H9 (cell line): Measurements from ENCODE around the gene LRP1B. TPM values are rescaled to one million over a fixed set of nuclear protein-coding genes. Genes with fewer than 3 reads are reported as not detected.

Experiments
- DNase-seq: peaks from one replicate; pipeline ENCODE4 v3.0.0-alpha.2; 2017
- H2AFZ ChIP-seq: one replicate; pipeline ENCODE4 v1.6.1; 2013; ENCODE audit warnings: mild to moderate bottlenecking, low read length, control low read depth, moderate library complexity
- H2AK5ac ChIP-seq: 2 replicates; pipeline ENCODE4 v1.6.1; 2013; ENCODE audit warnings: low read length, control low read depth, mixed read lengths; ENCODE audit not compliant: insufficient read length
- H2BK120ac ChIP-seq: one replicate; pipeline ENCODE4 v1.6.1; 2013; ENCODE audit warnings: low read depth, mild to moderate bottlenecking, low read length, control low read depth, inconsistent platforms; ENCODE audit not compliant: poor library complexity, severe bottlenecking
- H2BK12ac ChIP-seq: 2 replicates; pipeline ENCODE4 v1.6.1; 2013; ENCODE audit warnings: low read length, control low read depth, mixed read lengths, low read depth; ENCODE audit not compliant: insufficient read length
- H2BK15ac ChIP-seq: 2 replicates; pipeline ENCODE4 v1.6.1; 2013; ENCODE audit warnings: low read depth, low read length, control low read depth
- H2BK20ac ChIP-seq: one replicate; pipeline ENCODE4 v1.6.1; 2013; ENCODE audit warnings: low read depth, mild to moderate bottlenecking, low read length, control low read depth, inconsistent platforms; ENCODE audit not compliant: poor library complexity, severe bottlenecking
- H2BK5ac ChIP-seq: 2 replicates; pipeline ENCODE4 v1.6.1; 2013; ENCODE audit warnings: low read length, control low read depth, mixed read lengths; ENCODE audit not compliant: insufficient read length
- H3K14ac ChIP-seq: 2 replicates; pipeline ENCODE4 v1.6.1; 2013; ENCODE audit warnings: low read length, control low read depth; ENCODE audit not compliant: insufficient read depth
- H3K18ac ChIP-seq: 2 replicates; pipeline ENCODE4 v1.6.1; 2013; ENCODE audit warnings: low read depth, mild to moderate bottlenecking, mixed read lengths, low read length, control low read depth; ENCODE audit not compliant: insufficient read length
- H3K23ac ChIP-seq: 2 replicates; pipeline ENCODE4 v1.6.1; 2013; ENCODE audit warnings: low read length, control low read depth, mixed read lengths, low read depth; ENCODE audit not compliant: insufficient read length
- H3K23me2 ChIP-seq: 2 replicates; pipeline ENCODE4 v1.6.1; 2013; ENCODE audit warnings: low read depth, mild to moderate bottlenecking, mixed read lengths, low read length, control low read depth; ENCODE audit not compliant: insufficient read length, poor library complexity, severe bottlenecking
- H3K27ac ChIP-seq: 2 replicates; pipeline ENCODE4 v1.5.1; 2013; ENCODE audit warnings: low read length, control low read depth, mixed read lengths, low read depth; ENCODE audit not compliant: insufficient read length
- H3K27me3 ChIP-seq: 2 replicates; pipeline ENCODE4 v1.6.1; 2013; ENCODE audit warnings: low read length, control low read depth, inconsistent platforms; ENCODE audit not compliant: insufficient read depth
- H3K4ac ChIP-seq: 2 replicates; pipeline ENCODE4 v1.6.1; 2013; ENCODE audit warnings: low read depth, mild to moderate bottlenecking, control low read depth, inconsistent platforms, low read length, moderate library complexity
- H3K4me1 ChIP-seq: 2 replicates; pipeline ENCODE4 v1.6.1; 2013; ENCODE audit warnings: low read length, control low read depth, inconsistent platforms; ENCODE audit not compliant: insufficient read depth
- H3K4me2 ChIP-seq: 2 replicates; pipeline ENCODE4 v1.6.1; 2013; ENCODE audit warnings: low read length, control low read depth, mixed read lengths; ENCODE audit not compliant: insufficient read length, insufficient read depth
- H3K56ac ChIP-seq: 2 replicates; pipeline ENCODE4 v1.6.1; 2013; ENCODE audit warnings: low read depth, mild to moderate bottlenecking, mixed read lengths, low read length, control low read depth; ENCODE audit not compliant: insufficient read length
- H3K79me1 ChIP-seq: 2 replicates; pipeline ENCODE4 v1.6.1; 2013; ENCODE audit warnings: low read depth, mild to moderate bottlenecking, moderate library complexity, low read length, control low read depth, inconsistent platforms; ENCODE audit not compliant: insufficient read depth, poor library complexity, severe bottlenecking
- H3K79me2 ChIP-seq: 2 replicates; pipeline ENCODE4 v1.6.1; 2013; ENCODE audit warnings: low read length, control low read depth, inconsistent platforms; ENCODE audit not compliant: insufficient read depth
- H3K9ac ChIP-seq: 2 replicates; pipeline ENCODE4 v1.6.1; 2013; ENCODE audit warnings: low read length, control low read depth, mixed read lengths; ENCODE audit not compliant: insufficient read length; ENCODE audit errors: extremely low read depth
- H3K9me3 ChIP-seq: one replicate; pipeline ENCODE4 v1.6.1; 2013; ENCODE audit warnings: low read depth, low read length, inconsistent platforms; ENCODE audit not compliant: control insufficient read depth
- H3T11ph ChIP-seq: one replicate; pipeline ENCODE4 v1.6.1; 2013; ENCODE audit warnings: mild to moderate bottlenecking, low read length, control low read depth, inconsistent platforms
- H4K20me1 ChIP-seq: one replicate; pipeline ENCODE4 v1.6.1; 2013; ENCODE audit not compliant: control insufficient read depth, insufficient read length, insufficient read depth
- H4K5ac ChIP-seq: 2 replicates; pipeline ENCODE4 v1.6.1; 2013; ENCODE audit warnings: low read depth, mild to moderate bottlenecking, mixed read lengths, low read length, control low read depth; ENCODE audit not compliant: insufficient read length
- H4K8ac ChIP-seq: replicated peaks from 2 replicates; pipeline ENCODE4 v1.6.1; 2013; ENCODE audit warnings: low read length, control low read depth, mixed read lengths, low read depth; ENCODE audit not compliant: insufficient read length
- H4K91ac ChIP-seq: 2 replicates; pipeline ENCODE4 v1.6.1; 2013; ENCODE audit warnings: low read depth, mild to moderate bottlenecking, moderate library complexity, mixed read lengths, low read length, control low read depth; ENCODE audit not compliant: insufficient read length
- H3K27ac Mint-ChIP-seq, 3 experiments: 2 replicates in 2 of 3; 3 replicates in 1 of 3; pipeline ENCODE4 v1.8.0; 2020 to 2021; ENCODE audit warnings: mixed read lengths in 3 of 3, mild to moderate bottlenecking in 1 of 3, moderate library complexity in 1 of 3
- H3K27me3 Mint-ChIP-seq: 2 replicates; pipeline ENCODE4 v1.8.0; 2021; ENCODE audit warnings: low read depth, mild to moderate bottlenecking, moderate library complexity, mixed read lengths
- H3K36me3 Mint-ChIP-seq, 3 experiments: 2 replicates in 2 of 3; 3 replicates in 1 of 3; pipeline ENCODE4 v1.8.0; 2020 to 2021; ENCODE audit warnings: low read depth in 3 of 3, mixed read lengths in 3 of 3; ENCODE audit not compliant: insufficient read depth in 1 of 3
- H3K4me1 Mint-ChIP-seq, 2 experiments: 2 replicates each; pipeline ENCODE4 v1.8.0; 2020; ENCODE audit warnings: mixed read lengths in 2 of 2
- H3K4me3 Mint-ChIP-seq, 2 experiments: 2 replicates in 1 of 2; 3 replicates in 1 of 2; pipeline ENCODE4 v1.8.0; 2020 to 2021; ENCODE audit warnings: mild to moderate bottlenecking in 2 of 2, mixed read lengths in 2 of 2, moderate library complexity in 1 of 2
- H3K9me3 Mint-ChIP-seq, 2 experiments: 2 replicates in 1 of 2; 3 replicates in 1 of 2; pipeline ENCODE4 v1.8.0; 2020; ENCODE audit warnings: mild to moderate bottlenecking in 2 of 2, mixed read lengths in 2 of 2, moderate library complexity in 1 of 2
- WGBS: extraction: QIAGEN DNeasy Blood & Tissue Kit; methylation state at CpG from one replicate; pipeline ENCODE4 v1.1.7; 2013; ENCODE audit warnings: missing lambda C conversion rate, low lambda C conversion rate, mixed read lengths; ENCODE audit not compliant: insufficient read length; ENCODE audit errors: extremely low coverage; 5-methylcytosine and 5-hydroxymethylcytosine counted together
- total RNA-seq: library from RNA; stranded (reverse); gene quantifications from 2 replicates; pipeline ENCODE4 v1.2.1, GENCODE V29; 2021
- TF ChIP-seq, protein P1 (sequence below): fragments of 200-600 bp; sonication (generic); conservative IDR thresholded peaks from 3 replicates; pipeline ENCODE4 v1.8.0; 2021; ENCODE audit warnings: antibody characterized with exemption, mild to moderate bottlenecking

LRP1B gene
- total RNA-seq, 1 experiment from 2014 or later = not detected

DNA sequence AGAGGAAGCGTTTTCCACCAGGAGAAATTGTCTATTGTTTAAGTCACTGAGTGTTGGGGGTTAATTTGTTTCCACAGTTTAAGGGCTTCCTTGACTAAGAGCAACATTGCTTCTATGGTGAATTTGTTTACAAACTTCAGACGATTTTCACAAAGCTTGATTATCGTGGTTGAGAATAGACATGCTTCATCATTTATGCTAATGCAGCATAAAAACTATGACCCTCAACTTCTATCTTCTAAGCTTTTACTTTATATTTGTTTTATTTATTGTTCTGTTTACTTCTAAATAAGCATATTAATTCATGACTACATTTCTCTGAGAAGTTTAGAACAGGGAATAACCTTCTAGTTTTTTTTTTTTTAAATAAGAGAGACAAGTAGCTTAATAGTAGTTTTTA lies 483.5 kb downstream of the LRP1B start:
- Histone ChIP-seq H3K4me2 (no peak overlapping the region), H3K79me2 (no peaks in the 10 kb centered on the region), H3T11ph (no peak overlapping the region), H3K23ac (no peak overlapping the region), H2BK20ac (no peak overlapping the region), H3K14ac (no peak overlapping the region), H2BK15ac (no peak overlapping the region), H3K79me1 (no peaks in the 10 kb centered on the region), H3K9me3 (no peaks in the 10 kb centered on the region), H4K20me1 (no peaks in the 10 kb centered on the region), H2AFZ (no peak overlapping the region), H3K18ac (no peak overlapping the region), H4K91ac (no peak overlapping the region), H3K56ac (no peak overlapping the region), H3K27me3 (no peaks in the 10 kb centered on the region), H3K9ac (no peak overlapping the region), H4K5ac (no peak overlapping the region), H3K4me1 (no peaks in the 10 kb centered on the region), H2BK12ac (no peak overlapping the region), H2BK120ac (no peak overlapping the region), H4K8ac (no peak overlapping the region), H2BK5ac (no peak overlapping the region), H3K27ac (no peak overlapping the region), H3K4ac (no peak overlapping the region), H3K23me2 (no peaks in the 10 kb centered on the region), H2AK5ac (no peak overlapping the region)
- TF ChIP-seq, protein P1, sequence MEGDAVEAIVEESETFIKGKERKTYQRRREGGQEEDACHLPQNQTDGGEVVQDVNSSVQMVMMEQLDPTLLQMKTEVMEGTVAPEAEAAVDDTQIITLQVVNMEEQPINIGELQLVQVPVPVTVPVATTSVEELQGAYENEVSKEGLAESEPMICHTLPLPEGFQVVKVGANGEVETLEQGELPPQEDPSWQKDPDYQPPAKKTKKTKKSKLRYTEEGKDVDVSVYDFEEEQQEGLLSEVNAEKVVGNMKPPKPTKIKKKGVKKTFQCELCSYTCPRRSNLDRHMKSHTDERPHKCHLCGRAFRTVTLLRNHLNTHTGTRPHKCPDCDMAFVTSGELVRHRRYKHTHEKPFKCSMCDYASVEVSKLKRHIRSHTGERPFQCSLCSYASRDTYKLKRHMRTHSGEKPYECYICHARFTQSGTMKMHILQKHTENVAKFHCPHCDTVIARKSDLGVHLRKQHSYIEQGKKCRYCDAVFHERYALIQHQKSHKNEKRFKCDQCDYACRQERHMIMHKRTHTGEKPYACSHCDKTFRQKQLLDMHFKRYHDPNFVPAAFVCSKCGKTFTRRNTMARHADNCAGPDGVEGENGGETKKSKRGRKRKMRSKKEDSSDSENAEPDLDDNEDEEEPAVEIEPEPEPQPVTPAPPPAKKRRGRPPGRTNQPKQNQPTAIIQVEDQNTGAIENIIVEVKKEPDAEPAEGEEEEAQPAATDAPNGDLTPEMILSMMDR = no peak
- WGBS = no CpG with 5 or more reads among the region's 3 CpGs
- DNase-seq = no peak
- Mint-ChIP-seq H3K4me1 (peaks cover 4 to 5% of the 10 kb centered on the region in 2 experiments; a peak in 3 of 4 replicates), H3K27me3 (no peaks in the 10 kb centered on the region), H3K36me3 (peaks cover 0 to 3% (median 0%) of the 10 kb centered on the region in 3 experiments; a peak in 2 of 7 replicates), H3K27ac (no peak overlapping the region), H3K9me3 (no peaks in the 10 kb centered on the region), H3K4me3 (no peak overlapping the region)
